HG02870 (cell line): ENCODE measurements around the gene PTPRG.
"Not testable (repeated sequence)": the region's sequence is repeated elsewhere in the genome, so short reads cannot be mapped to it uniquely, and the experiment has no call there.

Experiments used
- ATAC-seq: cut with Tn5 transposase; IDR thresholded peaks from one replicate; pipeline ENCODE4 v1.9.1; 2021; ENCODE audit warnings: mild to moderate bottlenecking, moderate library complexity; ENCODE audit not compliant: unreplicated experiment

PTPRG gene

GRCh38 chr3:61743686-61744242 is 182.4 kb downstream of the PTPRG start:
- ATAC-seq, result no peak

GRCh38 chr3:61748288-61748687 is 186.9 kb downstream of the PTPRG start:
- no peak for ATAC-seq

- ATAC-seq, result no peak
These were observed 189.4 kb downstream of the PTPRG start for GRCh38 chr3:61750766-61751165.

GRCh38 chr3:61758839-61759238 is 197.5 kb downstream of the PTPRG start:
- no peak for ATAC-seq

DNA sequence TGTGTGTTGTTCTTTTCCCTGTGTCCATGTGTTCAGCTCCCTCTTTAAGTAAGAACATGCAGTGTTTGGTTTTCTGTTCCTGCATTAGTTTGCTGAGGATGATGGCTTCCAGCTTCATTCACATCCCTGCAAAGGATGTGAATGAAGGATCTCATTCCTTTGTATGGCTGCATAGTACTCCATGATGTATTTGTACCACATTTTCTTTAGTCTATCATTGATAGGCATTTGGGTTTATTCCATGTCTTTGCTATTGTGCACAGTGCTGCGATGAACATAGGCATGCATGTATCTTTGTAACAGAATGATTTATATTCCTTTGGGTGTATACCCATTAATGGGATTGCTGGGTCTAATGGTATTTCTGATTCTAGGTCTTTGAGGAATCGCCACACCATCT is 199.4 kb downstream of the PTPRG start:
- ATAC-seq, result not testable (repeated sequence)

DNA sequence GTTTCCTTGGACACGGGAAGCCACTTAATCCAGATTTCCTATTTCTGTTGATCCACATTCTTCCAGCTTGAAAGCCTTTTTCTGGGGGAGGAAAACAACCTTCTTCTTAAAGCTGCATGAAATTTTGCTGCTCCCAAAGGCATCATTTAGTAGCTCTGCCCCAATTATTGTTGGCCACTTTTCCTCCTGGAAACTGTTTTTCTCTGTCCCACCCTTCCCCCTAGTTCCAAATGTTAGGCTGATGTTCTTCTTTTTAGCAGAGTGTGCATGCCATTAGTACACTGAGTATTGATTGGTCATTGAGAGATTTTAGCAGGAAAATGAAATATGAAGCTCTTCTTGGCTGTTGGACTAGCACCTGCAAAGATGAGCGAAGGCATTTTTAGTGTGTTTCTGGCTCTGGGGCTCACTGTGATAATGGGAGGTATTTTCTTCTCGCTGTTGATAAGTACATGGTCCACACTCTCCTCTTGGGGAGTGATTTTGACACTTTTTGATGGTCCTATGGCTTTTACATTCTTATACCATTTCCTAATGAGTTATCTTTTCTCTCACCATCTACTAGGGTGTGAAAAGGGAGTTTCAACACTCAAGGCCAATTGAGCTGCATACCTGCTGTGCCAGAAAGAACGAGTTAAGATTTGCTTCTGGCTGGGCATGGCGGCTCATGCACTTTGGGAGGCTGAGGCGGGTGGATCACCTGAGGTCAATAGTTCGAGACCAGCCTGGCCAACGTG is 200.5 kb downstream of the PTPRG start:
- ATAC-seq, result no peak

DNA sequence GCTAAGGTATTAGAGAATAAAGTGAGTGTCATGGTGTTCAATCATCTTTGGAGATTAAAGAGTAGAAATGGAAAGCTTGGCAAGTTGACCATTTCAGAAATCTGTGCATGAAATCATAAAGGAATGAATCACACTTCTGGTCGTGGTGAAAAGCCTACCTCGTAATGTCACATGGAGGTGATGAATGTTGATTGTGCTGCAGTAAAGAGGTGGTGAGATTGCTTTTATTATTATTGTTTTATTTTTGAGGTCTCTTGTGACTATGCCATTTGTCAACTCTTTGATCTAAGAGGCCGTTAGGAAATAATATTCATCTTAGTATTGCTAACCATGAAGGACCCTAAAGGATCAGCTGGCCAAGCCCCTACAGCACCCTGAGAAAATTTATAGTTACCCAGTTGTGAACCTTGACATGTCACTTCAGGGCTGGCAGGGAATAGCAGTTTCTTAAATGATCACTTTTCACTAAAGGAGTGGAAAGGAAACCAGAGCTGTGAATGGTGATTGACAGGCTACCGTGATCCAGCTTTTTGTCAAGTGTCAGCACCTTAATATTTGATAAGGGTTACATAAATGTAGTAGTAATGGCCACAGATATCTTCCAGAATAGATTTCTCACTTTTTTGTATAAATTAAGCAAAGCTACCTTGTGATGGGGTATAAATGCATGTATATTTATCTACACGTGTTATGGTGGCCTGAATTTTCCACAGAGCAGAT is 203.9 kb downstream of the PTPRG start:
- ATAC-seq, result no peak

DNA sequence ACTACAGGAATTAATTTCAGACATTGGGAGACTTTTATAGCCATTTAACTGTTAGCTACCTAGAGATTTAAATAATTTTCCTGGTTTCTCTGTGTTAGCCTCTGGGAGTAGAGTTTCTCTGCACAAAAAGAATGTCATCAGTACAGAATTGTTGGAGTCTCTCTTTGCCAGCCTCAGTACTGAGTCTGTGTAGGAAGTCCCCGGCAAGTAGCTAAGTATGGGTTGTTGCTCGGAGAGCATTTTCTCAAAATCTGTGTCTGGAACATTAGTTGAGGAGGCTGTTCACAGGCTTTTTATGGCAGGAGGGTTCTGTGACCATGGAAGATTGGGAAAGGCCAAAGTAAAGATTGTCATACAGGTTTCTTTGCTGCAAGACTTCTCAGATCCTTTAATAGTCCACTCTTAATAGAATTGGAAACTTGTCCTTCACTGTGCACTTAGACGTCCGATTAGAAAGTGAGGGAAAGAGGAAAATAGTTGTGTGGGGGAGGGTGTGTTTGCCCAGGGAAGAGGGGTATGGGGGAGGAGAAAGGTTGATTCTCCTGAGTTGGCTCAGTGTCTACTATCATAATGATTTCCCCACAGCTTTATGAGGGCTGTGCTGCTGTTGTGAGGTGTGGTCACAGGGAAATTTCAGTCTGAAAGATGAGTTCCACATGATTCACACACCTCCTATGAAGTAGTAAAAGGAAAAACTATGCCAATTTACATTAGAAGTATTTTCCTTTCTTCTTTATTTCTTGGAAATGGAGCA is 207.1 kb downstream of the PTPRG start:
- ATAC-seq, result no peak

DNA sequence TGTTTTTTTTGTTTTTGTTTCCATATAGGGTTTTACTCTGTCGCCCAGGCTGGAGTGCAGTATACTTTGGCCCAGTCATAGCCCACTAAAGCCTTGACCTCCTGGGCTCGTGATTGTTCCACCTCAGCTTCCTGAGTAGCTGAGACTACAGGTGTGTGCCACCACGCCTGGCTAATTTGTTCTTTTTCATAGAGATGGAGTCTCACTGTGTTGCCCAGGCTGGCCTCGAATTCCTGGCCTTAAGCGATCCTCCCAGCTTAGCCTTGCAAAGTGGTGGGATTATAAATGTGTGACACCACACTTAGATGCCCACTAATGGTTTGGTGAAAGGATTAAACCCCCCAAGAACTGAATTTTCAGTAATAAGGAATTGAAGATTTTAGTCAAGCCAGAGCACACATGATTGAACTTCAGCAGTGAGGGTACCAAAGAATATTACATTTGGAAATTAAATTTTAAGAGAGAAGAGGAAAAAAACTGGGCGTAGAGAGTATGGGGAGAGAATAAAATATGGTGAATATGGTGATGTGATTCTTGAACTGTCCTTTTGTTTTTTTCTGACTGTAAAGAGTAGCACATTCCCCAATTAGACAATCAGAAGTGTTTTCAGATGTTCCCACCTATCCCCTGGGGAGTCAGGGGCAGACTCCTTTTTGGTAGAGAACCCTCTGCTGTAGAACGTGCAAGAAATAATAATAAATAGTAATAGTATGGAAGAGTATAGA is 208.1 kb downstream of the PTPRG start:
- ATAC-seq, result no peak

GRCh38 chr3:61771976-61772375 is 210.6 kb downstream of the PTPRG start:
- no peak for ATAC-seq

GRCh38 chr3:61772456-61772855 is 211.1 kb downstream of the PTPRG start:
- no peak for ATAC-seq

- ATAC-seq, result no peak
These were observed 213.0 kb downstream of the PTPRG start for GRCh38 chr3:61774279-61774890.

GRCh38 chr3:61776390-61776789 is 215.0 kb downstream of the PTPRG start:
- ATAC-seq, result no peak

- ATAC-seq, result no peak
These were observed 216.1 kb downstream of the PTPRG start for GRCh38 chr3:61777483-61777882.

DNA sequence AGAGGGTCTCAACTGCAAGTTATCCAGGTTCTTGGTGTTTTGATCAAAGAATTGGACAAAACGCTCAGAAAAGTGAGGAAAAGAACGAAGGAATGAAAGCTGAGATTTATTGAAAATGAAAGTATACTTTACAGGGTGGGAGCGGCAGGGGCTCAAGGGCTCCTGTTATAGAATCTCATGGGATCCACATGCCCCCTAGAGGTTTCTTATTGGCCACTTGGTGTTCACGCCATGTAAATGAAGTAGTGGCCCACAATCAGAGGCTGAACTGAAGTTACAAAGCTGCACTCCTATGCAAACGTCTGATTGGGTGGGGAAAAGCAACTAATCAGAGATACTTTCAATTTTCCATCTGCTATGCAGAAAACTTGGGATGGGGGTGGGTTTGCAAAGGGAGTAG is 216.7 kb downstream of the PTPRG start:
- no peak for ATAC-seq

- no peak for ATAC-seq
These were observed 218.6 kb downstream of the PTPRG start for GRCh38 chr3:61780016-61780415.

- no peak for ATAC-seq
These were observed 219.3 kb downstream of the PTPRG start for GRCh38 chr3:61780455-61781228.

- no peak for ATAC-seq
These were observed 222.8 kb downstream of the PTPRG start for GRCh38 chr3:61783993-61784718.
